Transverse colon (tissue), 4 donors: ENCODE measurements around the gene DMRT1. TPM values are rescaled to one million over a fixed set of nuclear protein-coding genes. Genes with fewer than 3 reads are reported as not detected.

Experiments used
- DNase-seq: peaks from one replicate; pipeline ENCODE4 v3.0.0-alpha.2; 2019
- H3K27ac ChIP-seq, 4 donors: fragments of 200-600 bp; sonication (generic); 2 replicates each; pipeline ENCODE4 v1.5.1; 2016 to 2018; ENCODE audit warnings: inconsistent platforms in 4 of 4
- H3K27me3 ChIP-seq: fragments of 200-600 bp; sonication (generic); 2 replicates; pipeline ENCODE4 v1.5.1; 2017; ENCODE audit warnings: inconsistent platforms
- H3K36me3 ChIP-seq, 4 donors: fragments of 200-600 bp; sonication (generic); 2 replicates each; pipeline ENCODE4 v1.5.1; 2017 to 2019; ENCODE audit warnings: inconsistent platforms in 4 of 4
- H3K4me1 ChIP-seq, 4 donors: fragments of 200-600 bp; sonication (generic); 2 replicates each; pipeline ENCODE4 v1.5.1; 2017 to 2020; ENCODE audit warnings: inconsistent platforms in 4 of 4
- H3K4me3 ChIP-seq, 4 donors: fragments of 200-600 bp; sonication (generic); 1 replicate in 1 of 4; 2 replicates in 3 of 4; pipeline versions ENCODE4 v1.5.1 to v1.6.1; 2017 to 2019; ENCODE audit warnings: inconsistent platforms in 4 of 4
- H3K9me3 ChIP-seq, 2 donors: fragments of 200-600 bp; sonication (generic); 2 replicates each; pipeline ENCODE4 v1.5.1; 2017 to 2019; ENCODE audit warnings: inconsistent platforms in 2 of 2
- EP300 ChIP-seq: sonication (generic); formaldehyde crosslinking; IDR thresholded peaks from one replicate; pipeline ENCODE4 v1.6.1; 2017; ENCODE audit warnings: antibody characterized with exemption, low read depth
- POLR2A ChIP-seq: fragments of 450-650 bp; IDR thresholded peaks from one replicate; pipeline ENCODE4 v1.6.1; 2016; ENCODE audit warnings: antibody characterized with exemption, mild to moderate bottlenecking, moderate library complexity
- POLR2AphosphoS5 ChIP-seq, 3 donors: sonication (generic); formaldehyde crosslinking; IDR thresholded peaks; one replicate each; pipeline ENCODE4 v1.6.1; 2016; ENCODE audit warnings: antibody characterized with exemption in 3 of 3
- WGBS, 2 donors: methylation state at CpG; one replicate each; pipeline ENCODE4 v1.1.5; 2018; ENCODE audit warnings: low coverage in 1 of 2; 5-methylcytosine and 5-hydroxymethylcytosine counted together
- in situ Hi-C, 4 donors: fragments of 200-750 bp; cut with MboI; loops; one replicate each; pipeline versions ENCODE4 v1.15.0 to v1.15.1; 2017; ENCODE audit warnings: low sequenced_read_pairs in 3 of 4, low pct_ligation_motif_present in 1 of 4, low pct_unique_long_range_greater_than_20kb in 1 of 4
- intact Hi-C: fragments of 100-400 bp; cut with DNase I; formaldehyde crosslinking; loops from one replicate; pipeline ENCODE4 v1.15.1; 2023; ENCODE audit warnings: low total_unique reads
- total RNA-seq, 4 donors: library from RNA; depleted of rRNA; stranded (reverse); fragments of >200 nt; gene quantifications; one replicate each; pipeline ENCODE4 v1.1.0, GENCODE V29; 2016
- TF ChIP-seq, protein P1 (sequence below), 5 experiments: fragments of 200-600 bp in 3 of 5; fragments of 450-650 bp in 2 of 5; sonication (generic) in 3 of 5; IDR thresholded peaks; 1 replicate in 2 of 5; 2 replicates in 3 of 5; pipeline ENCODE4 v1.5.1; 2016 to 2017; ENCODE audit warnings: antibody characterized with exemption in 5 of 5, inconsistent platforms in 3 of 5, mild to moderate bottlenecking in 2 of 5, moderate library complexity in 1 of 5

DMRT1 gene
- total RNA-seq, 4 donors from 2014 or later, result not detected

DNA sequence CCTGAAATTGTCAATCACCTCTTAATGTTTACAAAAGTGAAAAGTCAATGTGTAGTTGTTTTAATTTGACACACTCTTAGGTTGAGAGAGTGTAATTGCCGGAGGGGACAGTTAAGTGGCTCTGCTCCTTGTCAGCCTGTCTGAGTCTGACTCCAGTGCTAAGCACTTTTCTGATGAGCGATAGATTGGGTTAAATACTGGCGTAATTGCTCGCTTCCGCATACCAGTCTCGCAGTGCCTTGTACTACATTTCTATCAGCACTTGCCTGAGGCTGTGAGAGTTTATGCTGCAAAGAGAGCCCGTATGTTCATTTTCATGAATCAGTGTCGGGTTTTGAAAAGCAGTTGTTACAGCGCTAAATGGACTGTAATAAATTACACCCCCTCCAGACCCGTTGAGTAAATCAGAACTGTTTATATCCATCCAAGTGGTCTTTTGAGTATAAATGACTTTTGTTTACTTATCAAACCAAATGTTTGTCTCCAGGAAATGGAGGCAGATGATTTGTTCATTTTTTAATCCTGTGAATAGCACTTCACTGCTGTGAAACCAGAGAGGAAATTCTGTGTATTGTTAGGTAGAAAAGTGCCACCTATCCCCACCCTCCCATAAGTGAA is 94.0 kb downstream of the DMRT1 start:
- DNase-seq, result no peak
- no peak for TF ChIP-seq POLR2A
- TF ChIP-seq POLR2AphosphoS5 (IDR thresholded peaks at IDR 0.05), result no peak
- TF ChIP-seq EP300, result no peak
- TF ChIP-seq, protein P1, sequence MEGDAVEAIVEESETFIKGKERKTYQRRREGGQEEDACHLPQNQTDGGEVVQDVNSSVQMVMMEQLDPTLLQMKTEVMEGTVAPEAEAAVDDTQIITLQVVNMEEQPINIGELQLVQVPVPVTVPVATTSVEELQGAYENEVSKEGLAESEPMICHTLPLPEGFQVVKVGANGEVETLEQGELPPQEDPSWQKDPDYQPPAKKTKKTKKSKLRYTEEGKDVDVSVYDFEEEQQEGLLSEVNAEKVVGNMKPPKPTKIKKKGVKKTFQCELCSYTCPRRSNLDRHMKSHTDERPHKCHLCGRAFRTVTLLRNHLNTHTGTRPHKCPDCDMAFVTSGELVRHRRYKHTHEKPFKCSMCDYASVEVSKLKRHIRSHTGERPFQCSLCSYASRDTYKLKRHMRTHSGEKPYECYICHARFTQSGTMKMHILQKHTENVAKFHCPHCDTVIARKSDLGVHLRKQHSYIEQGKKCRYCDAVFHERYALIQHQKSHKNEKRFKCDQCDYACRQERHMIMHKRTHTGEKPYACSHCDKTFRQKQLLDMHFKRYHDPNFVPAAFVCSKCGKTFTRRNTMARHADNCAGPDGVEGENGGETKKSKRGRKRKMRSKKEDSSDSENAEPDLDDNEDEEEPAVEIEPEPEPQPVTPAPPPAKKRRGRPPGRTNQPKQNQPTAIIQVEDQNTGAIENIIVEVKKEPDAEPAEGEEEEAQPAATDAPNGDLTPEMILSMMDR (IDR thresholded peaks at IDR 0.05), result no peak
- WGBS, 2 donors, result 26% methylated on average over 10 of the region's 10 CpGs; no CpG with 5 or more reads in 1 of the 2 donors
- intact Hi-C loops (no loop called here), in situ Hi-C loops (no loop called here)
- H3K9me3 ChIP-seq, result peaks cover 3 to 10% of the 10 kb centered on the region in 2 donors
- no peaks in the 10 kb centered on the region for H3K36me3 ChIP-seq
- H3K27me3 ChIP-seq, result peaks cover 76% of the 10 kb centered on the region
- no peaks in the 10 kb centered on the region for H3K4me1 ChIP-seq
- no peak overlapping the region for H3K27ac ChIP-seq
- H3K4me3 ChIP-seq, result no peak overlapping the region

DNA sequence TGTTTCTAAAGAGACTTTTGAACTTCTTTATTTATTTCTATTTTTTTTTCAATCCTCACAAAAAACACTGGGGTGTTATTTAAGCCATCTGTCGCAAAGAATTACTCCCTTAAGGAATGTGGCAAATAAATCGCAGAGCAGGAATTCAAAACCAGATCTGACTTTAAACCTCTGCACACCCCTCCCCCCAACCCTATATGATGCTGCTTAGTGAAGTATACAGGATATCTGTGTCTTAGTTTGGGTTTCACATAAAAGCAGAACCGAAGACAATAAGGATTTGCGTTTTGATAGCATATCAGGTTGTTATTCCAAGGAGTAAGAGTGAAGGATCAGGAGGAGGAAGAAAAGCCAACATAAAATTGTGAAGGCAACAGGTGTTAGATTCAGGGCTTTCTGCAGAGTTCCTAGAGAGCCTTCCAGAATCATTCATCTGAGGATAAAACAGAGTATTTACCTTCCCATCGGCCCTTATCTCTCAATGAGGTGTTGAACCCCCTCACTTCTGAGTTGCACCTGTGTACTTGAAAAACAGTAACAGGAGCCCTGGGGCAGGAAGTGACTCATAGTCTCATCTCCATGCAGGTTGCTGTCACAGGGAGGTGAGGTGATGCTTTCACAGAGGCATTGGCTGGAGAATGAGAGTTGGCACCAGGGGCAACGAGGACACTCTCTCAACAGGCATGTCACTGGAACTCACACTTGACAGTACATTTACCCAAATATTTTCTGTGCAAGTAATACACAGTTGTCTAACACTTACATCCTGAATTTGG is 101.5 kb downstream of the DMRT1 start:
- Histone ChIP-seq H3K36me3 (no peaks in the 10 kb centered on the region), H3K9me3 (peaks cover 0 to 4% of the 10 kb centered on the region in 2 donors), H3K27me3 (peaks cover 73% of the 10 kb centered on the region), H3K27ac (no peak overlapping the region), H3K4me1 (no peaks in the 10 kb centered on the region), H3K4me3 (no peak overlapping the region)
- no peak for TF ChIP-seq EP300
- TF ChIP-seq POLR2AphosphoS5 (IDR thresholded peaks at IDR 0.05), result no peak
- TF ChIP-seq POLR2A, result no peak
- TF ChIP-seq, protein P1 (IDR thresholded peaks at IDR 0.05), result no peak
- no peak for DNase-seq
- in situ Hi-C loops (no loop called here), intact Hi-C loops (no loop called here)
- 46 to 65% methylated on average over 3 to 6 of the region's 6 CpGs for WGBS, 2 donors

DNA sequence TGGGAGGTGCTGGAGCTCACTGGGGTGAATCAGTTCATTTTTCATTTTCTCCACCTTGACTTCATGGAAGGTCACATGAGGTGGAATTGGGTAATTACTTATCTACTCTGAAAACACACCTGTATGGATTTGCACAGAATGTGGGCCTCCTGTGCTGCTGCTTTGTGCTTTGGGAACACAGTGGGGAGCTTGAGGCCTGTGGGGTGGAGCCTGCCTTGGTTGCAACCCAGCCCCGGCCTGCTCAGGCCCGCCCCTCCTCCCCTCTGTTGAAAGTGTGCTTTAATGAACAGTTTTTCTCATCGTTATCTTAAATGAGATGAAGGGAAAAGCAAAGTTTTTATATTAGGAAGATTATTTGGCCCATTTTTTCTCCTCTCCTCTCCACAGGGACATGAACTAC is 106.5 kb downstream of the DMRT1 start:
- no peak for TF ChIP-seq POLR2A
- no peak for TF ChIP-seq POLR2AphosphoS5 (IDR thresholded peaks at IDR 0.05)
- TF ChIP-seq, protein P1 (IDR thresholded peaks at IDR 0.05), result no peak
- TF ChIP-seq EP300, result no peak
- H3K4me3 ChIP-seq, result no peak overlapping the region
- no peaks in the 10 kb centered on the region for H3K4me1 ChIP-seq
- H3K27me3 ChIP-seq, result peaks cover 84% of the 10 kb centered on the region
- no peaks in the 10 kb centered on the region for H3K36me3 ChIP-seq
- intact Hi-C loops, result no loop called here
- H3K9me3 ChIP-seq, result no peaks in the 10 kb centered on the region
- 82% methylated on average over 3 of the region's 3 CpGs; no CpG with 5 or more reads in 1 of the 2 donors for WGBS, 2 donors
- H3K27ac ChIP-seq, result no peak overlapping the region
- no peak for DNase-seq
- in situ Hi-C loops, result no loop called here

DNA sequence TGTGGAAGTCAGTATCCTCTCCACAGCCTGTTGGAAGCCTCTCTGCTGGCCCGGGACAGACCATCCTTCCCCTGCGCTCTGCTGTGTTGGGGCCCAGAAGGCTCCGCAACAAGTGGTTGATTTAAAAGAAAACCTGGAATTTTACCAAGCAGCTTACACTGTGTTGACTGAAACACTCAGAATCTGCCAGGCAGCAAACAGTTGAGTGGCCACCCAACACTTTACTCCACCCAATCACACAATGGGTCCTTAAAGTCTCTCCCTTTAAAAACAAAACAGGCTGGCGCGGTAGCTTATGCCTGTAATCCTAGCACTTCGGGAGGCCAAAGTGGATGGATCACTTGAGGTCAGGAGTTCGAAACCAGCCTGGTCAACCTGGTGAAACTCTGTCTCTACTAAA is 107.0 kb downstream of the DMRT1 start:
- H3K4me1 ChIP-seq, result no peaks in the 10 kb centered on the region
- WGBS, 2 donors, result 91% methylated on average over 7 of the region's 7 CpGs; no CpG with 5 or more reads in 1 of the 2 donors
- no peak overlapping the region for H3K4me3 ChIP-seq
- DNase-seq, result no peak
- in situ Hi-C loops, result no loop called here
- no peak for TF ChIP-seq POLR2AphosphoS5 (IDR thresholded peaks at IDR 0.05)
- intact Hi-C loops, result no loop called here
- H3K27me3 ChIP-seq, result peaks cover 84% of the 10 kb centered on the region
- H3K9me3 ChIP-seq, result no peaks in the 10 kb centered on the region
- H3K36me3 ChIP-seq, result no peaks in the 10 kb centered on the region
- no peak overlapping the region for H3K27ac ChIP-seq
